HepG2 (cell line): ENCODE data around the gene BABAM2. TPM values are rescaled to one million over a fixed set of nuclear protein-coding genes. Genes with fewer than 3 reads are reported as not detected.

ENCODE experiments used
- PITX1 ChIP-seq: sonication (generic); formaldehyde crosslinking; IDR thresholded peaks from 2 replicates; pipeline ENCODE4 v1.5.1; 2020; ENCODE audit warnings: mild to moderate bottlenecking, missing genetic modification reagents
- SP4 ChIP-seq: sonication (generic); formaldehyde crosslinking; IDR thresholded peaks from 2 replicates; pipeline ENCODE4 v1.8.1; 2023; ENCODE audit warnings: mild to moderate bottlenecking, missing genetic modification reagents
- polyA plus RNA-seq, 8 experiments: library from polyadenylated mRNA; depleted of rRNA in 3 of 8; stranded (reverse) in 7 of 8; unstranded in 1 of 8; fragments of >200 nt; fragmentation: Illumina TruSeq in 4 of 8; extraction: Trizol in 4 of 8; gene quantifications; 2 replicates each; pipeline versions ENCODE4 v1.2.1 to v1.2.3, GENCODE V29; 2011 to 2016; ENCODE audit warnings: low read depth in 4 of 8, missing spikeins in 1 of 8, mixed read lengths in 1 of 8; ENCODE audit not compliant: insufficient read depth in 1 of 8
- total RNA-seq, 5 experiments: library from RNA; depleted of rRNA; stranded (reverse); fragments of >200 nt; fragmentation: Illumina TruSeq; extraction: Trizol; gene quantifications; 2 replicates each; pipeline ENCODE4 v1.2.3, GENCODE V29; 2016; ENCODE audit warnings: low read depth in 1 of 5
- TF ChIP-seq, protein P1 (sequence below): sonication (generic); formaldehyde crosslinking; conservative IDR thresholded peaks from 2 replicates; pipeline ENCODE4 v1.8.1; 2023; ENCODE audit warnings: missing genetic modification reagents
- TF ChIP-seq, protein P2 (sequence below): IDR thresholded peaks from 2 replicates; pipeline ENCODE4 v1.6.1; 2016; ENCODE audit warnings: control low read depth
- TF ChIP-seq, protein P3 (sequence below): sonication (generic); formaldehyde crosslinking; conservative IDR thresholded peaks from 2 replicates; pipeline ENCODE4 v1.4.0; 2020; ENCODE audit warnings: mild to moderate bottlenecking, missing genetic modification reagents, moderate library complexity
- TF ChIP-seq, protein P4 (sequence below): IDR thresholded peaks from 2 replicates; pipeline ENCODE4 v1.6.1; 2016; ENCODE audit warnings: missing compliant biosample characterization, missing genetic modification reagents, borderline replicate concordance

BABAM2 gene
- total and polyA plus RNA-seq, 2 of the 13 experiments (the other 11 are each of a cell fraction or from before 2014, with no cell fraction given), result 24.9 to 28.0 TPM

DNA sequence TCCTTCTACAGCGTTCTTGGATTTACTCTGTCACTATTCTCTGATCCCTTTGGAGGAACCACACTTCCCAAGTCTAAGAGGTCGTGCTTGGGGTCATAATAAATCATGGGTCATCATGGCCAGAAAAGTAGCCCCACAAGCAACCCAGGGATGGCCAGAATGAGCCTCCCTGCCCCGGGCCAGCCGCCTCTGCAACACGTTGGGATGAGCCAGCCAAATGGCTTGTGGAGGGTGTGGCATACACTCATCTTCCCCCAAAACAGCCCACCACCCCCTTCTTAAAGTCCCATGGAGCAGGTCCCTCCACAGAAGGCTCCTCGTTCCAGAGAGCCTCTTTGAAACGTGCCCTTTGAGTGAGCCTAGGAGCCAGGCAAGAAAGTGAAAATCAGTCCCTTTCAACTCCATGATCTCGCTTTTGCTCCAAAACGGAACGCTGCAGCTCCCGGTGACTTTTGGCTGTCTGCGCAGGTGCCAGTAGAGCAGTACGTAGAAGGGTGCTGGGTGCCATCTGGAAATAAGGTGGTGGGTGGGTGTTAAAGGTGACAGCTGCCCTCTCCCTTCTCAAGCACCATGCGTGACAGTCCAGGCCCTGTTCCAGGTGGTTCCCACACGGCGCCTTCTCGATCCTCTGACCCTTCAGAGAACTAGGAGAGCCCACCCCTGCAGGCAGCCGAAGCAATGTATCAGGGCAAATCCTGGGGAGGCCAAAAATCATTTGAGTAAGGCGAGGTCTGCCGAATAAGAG, 453.6 kb downstream of the BABAM2 start (continued):
- TF ChIP-seq, protein P1, sequence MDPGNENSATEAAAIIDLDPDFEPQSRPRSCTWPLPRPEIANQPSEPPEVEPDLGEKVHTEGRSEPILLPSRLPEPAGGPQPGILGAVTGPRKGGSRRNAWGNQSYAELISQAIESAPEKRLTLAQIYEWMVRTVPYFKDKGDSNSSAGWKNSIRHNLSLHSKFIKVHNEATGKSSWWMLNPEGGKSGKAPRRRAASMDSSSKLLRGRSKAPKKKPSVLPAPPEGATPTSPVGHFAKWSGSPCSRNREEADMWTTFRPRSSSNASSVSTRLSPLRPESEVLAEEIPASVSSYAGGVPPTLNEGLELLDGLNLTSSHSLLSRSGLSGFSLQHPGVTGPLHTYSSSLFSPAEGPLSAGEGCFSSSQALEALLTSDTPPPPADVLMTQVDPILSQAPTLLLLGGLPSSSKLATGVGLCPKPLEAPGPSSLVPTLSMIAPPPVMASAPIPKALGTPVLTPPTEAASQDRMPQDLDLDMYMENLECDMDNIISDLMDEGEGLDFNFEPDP, result no peak
- TF ChIP-seq, protein P2, sequence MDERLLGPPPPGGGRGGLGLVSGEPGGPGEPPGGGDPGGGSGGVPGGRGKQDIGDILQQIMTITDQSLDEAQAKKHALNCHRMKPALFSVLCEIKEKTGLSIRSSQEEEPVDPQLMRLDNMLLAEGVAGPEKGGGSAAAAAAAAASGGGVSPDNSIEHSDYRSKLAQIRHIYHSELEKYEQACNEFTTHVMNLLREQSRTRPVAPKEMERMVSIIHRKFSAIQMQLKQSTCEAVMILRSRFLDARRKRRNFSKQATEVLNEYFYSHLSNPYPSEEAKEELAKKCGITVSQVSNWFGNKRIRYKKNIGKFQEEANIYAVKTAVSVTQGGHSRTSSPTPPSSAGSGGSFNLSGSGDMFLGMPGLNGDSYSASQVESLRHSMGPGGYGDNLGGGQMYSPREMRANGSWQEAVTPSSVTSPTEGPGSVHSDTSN (CRISPR knock-in tag), result no peak
- no peak for TF ChIP-seq SP4 (CRISPR knock-in tag)
- no peak for TF ChIP-seq PITX1 (CRISPR knock-in tag)
- TF ChIP-seq, protein P3, sequence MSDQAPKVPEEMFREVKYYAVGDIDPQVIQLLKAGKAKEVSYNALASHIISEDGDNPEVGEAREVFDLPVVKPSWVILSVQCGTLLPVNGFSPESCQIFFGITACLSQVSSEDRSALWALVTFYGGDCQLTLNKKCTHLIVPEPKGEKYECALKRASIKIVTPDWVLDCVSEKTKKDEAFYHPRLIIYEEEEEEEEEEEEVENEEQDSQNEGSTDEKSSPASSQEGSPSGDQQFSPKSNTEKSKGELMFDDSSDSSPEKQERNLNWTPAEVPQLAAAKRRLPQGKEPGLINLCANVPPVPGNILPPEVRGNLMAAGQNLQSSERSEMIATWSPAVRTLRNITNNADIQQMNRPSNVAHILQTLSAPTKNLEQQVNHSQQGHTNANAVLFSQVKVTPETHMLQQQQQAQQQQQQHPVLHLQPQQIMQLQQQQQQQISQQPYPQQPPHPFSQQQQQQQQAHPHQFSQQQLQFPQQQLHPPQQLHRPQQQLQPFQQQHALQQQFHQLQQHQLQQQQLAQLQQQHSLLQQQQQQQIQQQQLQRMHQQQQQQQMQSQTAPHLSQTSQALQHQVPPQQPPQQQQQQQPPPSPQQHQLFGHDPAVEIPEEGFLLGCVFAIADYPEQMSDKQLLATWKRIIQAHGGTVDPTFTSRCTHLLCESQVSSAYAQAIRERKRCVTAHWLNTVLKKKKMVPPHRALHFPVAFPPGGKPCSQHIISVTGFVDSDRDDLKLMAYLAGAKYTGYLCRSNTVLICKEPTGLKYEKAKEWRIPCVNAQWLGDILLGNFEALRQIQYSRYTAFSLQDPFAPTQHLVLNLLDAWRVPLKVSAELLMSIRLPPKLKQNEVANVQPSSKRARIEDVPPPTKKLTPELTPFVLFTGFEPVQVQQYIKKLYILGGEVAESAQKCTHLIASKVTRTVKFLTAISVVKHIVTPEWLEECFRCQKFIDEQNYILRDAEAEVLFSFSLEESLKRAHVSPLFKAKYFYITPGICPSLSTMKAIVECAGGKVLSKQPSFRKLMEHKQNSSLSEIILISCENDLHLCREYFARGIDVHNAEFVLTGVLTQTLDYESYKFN (CRISPR knock-in tag), result no peak
- TF ChIP-seq, protein P4, sequence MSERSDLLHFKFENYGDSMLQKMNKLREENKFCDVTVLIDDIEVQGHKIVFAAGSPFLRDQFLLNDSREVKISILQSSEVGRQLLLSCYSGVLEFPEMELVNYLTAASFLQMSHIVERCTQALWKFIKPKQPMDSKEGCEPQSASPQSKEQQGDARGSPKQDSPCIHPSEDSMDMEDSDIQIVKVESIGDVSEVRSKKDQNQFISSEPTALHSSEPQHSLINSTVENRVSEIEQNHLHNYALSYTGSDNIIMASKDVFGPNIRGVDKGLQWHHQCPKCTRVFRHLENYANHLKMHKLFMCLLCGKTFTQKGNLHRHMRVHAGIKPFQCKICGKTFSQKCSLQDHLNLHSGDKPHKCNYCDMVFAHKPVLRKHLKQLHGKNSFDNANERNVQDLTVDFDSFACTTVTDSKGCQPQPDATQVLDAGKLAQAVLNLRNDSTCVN (CRISPR knock-in tag), result no peak
- TF ChIP-seq, all 625 proteins: peak for 0
